DND-41 (cell line): ENCODE results near the gene PMF1.

Source experiments
- EZH2 ChIP-seq: IDR thresholded peaks from 3 replicates; pipeline ENCODE4 v1.6.1; 2012; ENCODE audit warnings: borderline replicate concordance, low read depth, mild to moderate bottlenecking, moderate library complexity, low read length, inconsistent platforms; ENCODE audit not compliant: severe bottlenecking
- TF ChIP-seq, protein P1 (sequence below): IDR thresholded peaks from 2 replicates; pipeline ENCODE4 v1.5.1; 2012; ENCODE audit warnings: borderline replicate concordance, low read length, moderate library complexity, mild to moderate bottlenecking; ENCODE audit not compliant: poor library complexity, severe bottlenecking; ENCODE audit errors: extremely low read depth

DNA sequence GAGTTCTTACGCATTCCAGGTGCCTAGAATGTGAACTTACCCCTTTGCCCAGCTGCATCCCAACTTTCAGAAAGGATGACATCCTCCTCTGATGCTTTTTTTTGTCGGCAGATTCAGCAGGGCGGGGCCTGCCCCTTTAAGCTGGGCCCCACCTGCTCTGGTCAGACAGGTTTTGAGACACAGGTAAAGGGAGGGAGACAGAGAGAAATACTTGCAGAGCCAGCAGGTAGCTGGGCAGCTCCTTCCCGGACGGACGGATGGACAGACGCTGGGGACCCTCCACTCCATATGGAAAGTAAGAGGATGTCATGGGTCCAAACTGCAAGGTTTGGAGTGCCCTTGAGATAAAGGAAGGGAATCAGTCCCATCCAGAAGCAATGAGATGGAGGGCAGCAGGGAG lies 71.3 kb downstream of the PMF1 start, which contains the start of gene TMEM79:
- TF ChIP-seq, protein P1, sequence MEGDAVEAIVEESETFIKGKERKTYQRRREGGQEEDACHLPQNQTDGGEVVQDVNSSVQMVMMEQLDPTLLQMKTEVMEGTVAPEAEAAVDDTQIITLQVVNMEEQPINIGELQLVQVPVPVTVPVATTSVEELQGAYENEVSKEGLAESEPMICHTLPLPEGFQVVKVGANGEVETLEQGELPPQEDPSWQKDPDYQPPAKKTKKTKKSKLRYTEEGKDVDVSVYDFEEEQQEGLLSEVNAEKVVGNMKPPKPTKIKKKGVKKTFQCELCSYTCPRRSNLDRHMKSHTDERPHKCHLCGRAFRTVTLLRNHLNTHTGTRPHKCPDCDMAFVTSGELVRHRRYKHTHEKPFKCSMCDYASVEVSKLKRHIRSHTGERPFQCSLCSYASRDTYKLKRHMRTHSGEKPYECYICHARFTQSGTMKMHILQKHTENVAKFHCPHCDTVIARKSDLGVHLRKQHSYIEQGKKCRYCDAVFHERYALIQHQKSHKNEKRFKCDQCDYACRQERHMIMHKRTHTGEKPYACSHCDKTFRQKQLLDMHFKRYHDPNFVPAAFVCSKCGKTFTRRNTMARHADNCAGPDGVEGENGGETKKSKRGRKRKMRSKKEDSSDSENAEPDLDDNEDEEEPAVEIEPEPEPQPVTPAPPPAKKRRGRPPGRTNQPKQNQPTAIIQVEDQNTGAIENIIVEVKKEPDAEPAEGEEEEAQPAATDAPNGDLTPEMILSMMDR = no peak
- TF ChIP-seq EZH2 = no peak
